IPS-11a (cell line): Measurements from ENCODE around the gene CTIF.

ENCODE experiments used
- H3K4me3 ChIP-seq: one replicate; pipeline ENCODE4 v1.5.1; 2013; ENCODE audit warnings: low read depth, low read length, control low read depth

CTIF gene

DNA sequence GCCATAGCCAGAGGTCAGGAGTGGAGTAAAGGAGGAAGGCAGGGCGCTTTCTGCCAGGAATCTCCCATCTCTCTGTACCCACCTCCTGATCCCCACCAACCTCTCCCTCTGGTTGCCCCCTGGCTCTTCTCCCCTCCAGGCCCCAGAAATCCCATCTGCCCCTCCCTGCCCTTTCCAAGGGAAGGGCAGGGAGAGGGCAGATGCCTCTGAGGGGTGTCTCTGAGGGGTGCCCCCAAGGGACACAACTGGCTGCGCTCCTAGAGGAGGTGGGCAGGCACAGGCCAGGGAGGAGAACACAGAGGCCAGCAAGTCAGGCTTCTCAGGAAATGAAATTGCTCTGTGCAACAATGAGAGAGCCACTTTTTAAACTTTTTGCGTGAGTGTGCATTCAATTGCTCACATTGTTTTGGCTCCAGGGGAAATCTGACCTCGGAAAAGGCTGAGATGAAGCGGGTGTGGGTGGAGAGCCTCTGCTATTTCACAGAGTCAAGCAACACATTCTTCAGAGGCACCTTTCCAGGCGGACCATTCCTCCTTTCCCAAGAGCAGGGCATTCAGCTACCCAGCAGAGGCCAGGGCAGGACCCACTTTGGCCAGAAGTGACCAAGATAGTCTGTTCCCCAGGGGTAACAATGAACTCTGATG lies 286.4 kb downstream of the CTIF start:
- no peak overlapping the region for H3K4me3 ChIP-seq

- H3K4me3 ChIP-seq = no peak overlapping the region
Observed at GRCh38 chr18:48826271-48826670, 287.4 kb downstream of the CTIF start.

- no peak overlapping the region for H3K4me3 ChIP-seq
Observed at GRCh38 chr18:48826806-48827205, 288.0 kb downstream of the CTIF start.

- H3K4me3 ChIP-seq = no peak overlapping the region
Observed at GRCh38 chr18:48827291-48828193, 288.7 kb downstream of the CTIF start.

DNA sequence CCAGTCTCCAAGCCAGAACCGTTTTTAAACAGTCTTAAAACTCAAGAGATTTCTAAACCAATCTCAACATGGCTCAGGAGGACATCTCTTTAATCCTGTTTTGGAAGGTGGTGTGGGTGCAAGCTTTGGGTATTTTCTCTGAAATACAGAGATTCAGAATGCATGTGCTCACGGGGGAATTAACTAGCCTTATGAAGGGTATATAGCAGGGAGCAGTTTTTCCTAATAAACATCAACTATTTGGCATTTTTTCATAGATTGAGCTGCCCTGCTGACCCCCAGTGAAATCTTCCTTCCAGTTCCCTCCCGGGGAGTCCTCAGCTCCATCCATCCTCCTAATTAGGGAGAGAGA lies 289.3 kb downstream of the CTIF start:
- H3K4me3 ChIP-seq = no peak overlapping the region

- H3K4me3 ChIP-seq = no peak overlapping the region
Observed at GRCh38 chr18:48828691-48829442, 290.0 kb downstream of the CTIF start.

DNA sequence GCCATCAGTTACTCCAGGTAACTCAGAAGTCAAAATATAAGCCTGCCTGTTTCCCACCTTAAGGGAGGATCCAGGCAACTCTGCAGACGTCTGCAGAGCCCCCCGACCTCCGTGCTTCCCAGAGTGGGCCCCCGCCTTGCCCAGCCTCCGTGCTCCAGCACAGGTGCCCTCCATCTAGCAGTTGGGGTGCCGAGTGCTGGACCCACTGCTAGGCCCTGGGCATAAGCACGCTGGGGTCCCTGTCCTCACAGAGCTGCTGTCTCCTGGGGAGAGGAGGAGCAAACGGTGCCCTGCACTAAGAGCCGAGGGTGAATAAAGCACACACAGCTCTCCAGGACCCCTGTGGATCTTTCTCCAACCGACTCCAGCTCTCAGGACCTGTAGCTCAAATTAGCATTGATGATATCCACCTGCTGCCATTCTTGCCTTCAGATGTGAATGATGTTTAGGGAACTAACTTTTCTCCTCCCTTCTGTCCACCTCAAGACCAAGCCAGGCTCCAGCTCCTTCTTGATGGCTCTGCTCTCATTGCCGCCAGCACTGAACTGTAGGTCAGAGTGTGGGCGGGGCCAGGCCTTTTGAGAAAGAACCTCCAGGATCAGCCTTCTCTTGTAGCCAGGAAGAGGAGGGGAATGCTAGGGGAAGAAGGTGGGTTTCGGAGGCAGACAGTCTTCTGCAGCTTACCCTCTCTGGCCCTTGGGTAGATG lies 290.8 kb downstream of the CTIF start:
- no peak overlapping the region for H3K4me3 ChIP-seq

DNA sequence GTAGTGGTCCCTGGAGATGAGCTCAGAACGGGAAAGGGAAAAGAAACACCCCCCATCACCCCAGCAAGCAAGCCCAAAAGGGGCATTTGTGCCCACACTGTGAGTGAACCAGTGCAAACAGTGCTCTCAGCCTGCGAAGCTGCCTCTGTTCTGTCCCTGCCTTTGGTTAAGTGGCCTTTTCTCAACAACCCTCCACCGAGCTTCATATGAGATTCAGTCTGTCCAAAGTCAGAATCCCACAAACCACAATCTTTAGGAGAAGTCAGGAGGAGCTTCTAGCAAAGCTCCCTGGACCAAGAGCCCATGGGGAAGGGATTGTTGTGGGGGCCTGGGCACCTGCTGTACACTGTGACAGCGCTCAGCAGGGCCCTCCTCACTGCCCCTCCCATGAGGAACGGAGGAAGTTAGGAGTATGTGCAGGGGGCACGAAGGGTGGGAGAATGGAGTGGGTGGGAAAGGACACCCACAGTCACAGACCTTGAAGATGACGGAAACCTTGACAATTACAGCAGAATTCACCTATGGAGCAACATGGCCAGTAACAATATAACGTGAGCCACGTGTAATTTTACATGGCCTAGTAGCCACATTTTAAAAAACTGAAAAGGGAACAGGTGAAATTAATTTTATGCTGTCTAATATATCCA lies 292.4 kb downstream of the CTIF start:
- no peak overlapping the region for H3K4me3 ChIP-seq

GRCh38 chr18:48831802-48832201 lies 293.0 kb downstream of the CTIF start:
- H3K4me3 ChIP-seq = no peak overlapping the region

- H3K4me3 ChIP-seq = no peak overlapping the region
Observed at GRCh38 chr18:48832938-48833700, 294.3 kb downstream of the CTIF start.

- no peak overlapping the region for H3K4me3 ChIP-seq
Observed at GRCh38 chr18:48833701-48834412, 295.0 kb downstream of the CTIF start.

DNA sequence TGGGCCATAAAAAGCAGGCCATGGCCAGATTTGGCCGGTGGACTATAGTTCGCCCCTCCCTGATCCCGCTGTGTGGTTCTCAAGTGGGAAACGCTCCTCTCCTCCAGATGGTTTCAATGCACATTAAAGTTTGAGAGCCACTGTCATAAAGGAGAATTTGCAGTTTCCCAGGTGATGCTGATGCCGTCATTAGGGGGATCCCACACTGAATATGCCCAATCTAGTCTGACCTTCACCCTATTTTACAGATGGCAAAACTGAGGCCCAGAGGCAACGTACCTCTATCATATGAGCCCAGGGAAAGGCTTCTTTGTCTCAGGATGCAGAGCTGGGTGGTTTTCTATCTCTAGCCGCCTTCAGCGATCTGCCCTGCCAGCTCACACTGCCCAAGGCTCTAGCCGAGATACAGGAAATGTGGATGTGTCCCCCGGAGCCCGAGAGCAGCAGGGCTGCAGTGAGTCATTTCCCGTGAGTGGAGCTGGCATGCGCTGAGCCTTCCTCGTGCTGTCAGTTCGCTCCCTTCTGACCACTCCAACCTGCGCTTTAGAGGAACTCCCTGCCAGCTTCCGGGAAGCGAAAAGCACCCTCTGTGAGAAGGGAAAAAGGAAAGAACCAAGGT lies 295.7 kb downstream of the CTIF start:
- no peak overlapping the region for H3K4me3 ChIP-seq

GRCh38 chr18:48835119-48835518 lies 296.3 kb downstream of the CTIF start:
- no peak overlapping the region for H3K4me3 ChIP-seq

- H3K4me3 ChIP-seq = no peak overlapping the region
Observed at GRCh38 chr18:48835745-48836170, 296.9 kb downstream of the CTIF start.

GRCh38 chr18:48836231-48836805 lies 297.5 kb downstream of the CTIF start:
- H3K4me3 ChIP-seq = no peak overlapping the region

GRCh38 chr18:48836806-48837615 lies 298.2 kb downstream of the CTIF start:
- H3K4me3 ChIP-seq = no peak overlapping the region

- no peak overlapping the region for H3K4me3 ChIP-seq
Observed at GRCh38 chr18:48837676-48838075, 298.8 kb downstream of the CTIF start.
